Neural crest cell (in vitro differentiated cells): ENCODE results near the gene CCBE1. TPM values are rescaled to one million over a fixed set of nuclear protein-coding genes. Genes with fewer than 3 reads are reported as not detected.

Source experiments
- DNase-seq: peaks from one replicate; pipeline ENCODE4 v3.0.0; 2021; ENCODE audit warnings: low read depth, mixed read lengths, low spot score
- H3K27ac Mint-ChIP-seq: one replicate; pipeline ENCODE4 v1.8.0; 2021; ENCODE audit warnings: mild to moderate bottlenecking, mixed read lengths; ENCODE audit not compliant: unreplicated experiment
- H3K27me3 Mint-ChIP-seq: 2 replicates; pipeline ENCODE4 v1.8.0; 2021; ENCODE audit warnings: low read depth, mild to moderate bottlenecking, mixed read lengths
- H3K36me3 Mint-ChIP-seq: 2 replicates; pipeline ENCODE4 v1.8.0; 2021; ENCODE audit warnings: low read depth, mild to moderate bottlenecking, mixed read lengths
- H3K4me1 Mint-ChIP-seq: 2 replicates; pipeline ENCODE4 v1.8.0; 2021; ENCODE audit warnings: mixed read lengths
- H3K4me3 Mint-ChIP-seq: one replicate; pipeline ENCODE4 v1.8.0; 2021; ENCODE audit warnings: mild to moderate bottlenecking, mixed read lengths
- H3K9me3 Mint-ChIP-seq: 2 replicates; pipeline ENCODE4 v1.8.0; 2021; ENCODE audit warnings: mixed read lengths
- total RNA-seq: library from RNA; stranded (reverse); gene quantifications from 2 replicates; pipeline ENCODE4 v1.2.1, GENCODE V29; 2021
- TF ChIP-seq, protein P1 (sequence below): fragments of 200-600 bp; sonication (generic); conservative IDR thresholded peaks from 2 replicates; pipeline ENCODE4 v1.5.0; 2021; ENCODE audit warnings: antibody characterized with exemption, mild to moderate bottlenecking

Gene CCBE1
- total RNA-seq, 1 donor from 2014 or later, result 0.33 TPM

DNA sequence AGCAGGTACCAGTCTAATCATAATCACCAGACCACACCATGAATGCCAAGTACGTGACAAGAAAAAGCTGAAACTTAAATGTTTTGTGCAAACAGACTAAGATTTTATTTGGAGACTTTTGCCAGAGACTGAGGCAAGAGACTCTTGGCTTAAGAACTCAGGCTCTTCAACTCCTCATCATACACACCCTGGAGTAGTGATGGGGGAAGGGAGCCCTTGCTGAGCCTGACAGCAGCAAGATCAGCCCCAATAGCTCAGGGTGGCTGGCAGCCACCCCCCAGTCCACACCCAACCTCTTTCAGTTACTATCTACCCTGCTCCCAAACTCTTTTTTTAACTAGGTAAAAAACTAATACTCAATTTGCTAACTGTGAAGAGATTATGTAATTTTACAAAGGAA lies 114.8 kb downstream of the CCBE1 start:
- TF ChIP-seq, protein P1, sequence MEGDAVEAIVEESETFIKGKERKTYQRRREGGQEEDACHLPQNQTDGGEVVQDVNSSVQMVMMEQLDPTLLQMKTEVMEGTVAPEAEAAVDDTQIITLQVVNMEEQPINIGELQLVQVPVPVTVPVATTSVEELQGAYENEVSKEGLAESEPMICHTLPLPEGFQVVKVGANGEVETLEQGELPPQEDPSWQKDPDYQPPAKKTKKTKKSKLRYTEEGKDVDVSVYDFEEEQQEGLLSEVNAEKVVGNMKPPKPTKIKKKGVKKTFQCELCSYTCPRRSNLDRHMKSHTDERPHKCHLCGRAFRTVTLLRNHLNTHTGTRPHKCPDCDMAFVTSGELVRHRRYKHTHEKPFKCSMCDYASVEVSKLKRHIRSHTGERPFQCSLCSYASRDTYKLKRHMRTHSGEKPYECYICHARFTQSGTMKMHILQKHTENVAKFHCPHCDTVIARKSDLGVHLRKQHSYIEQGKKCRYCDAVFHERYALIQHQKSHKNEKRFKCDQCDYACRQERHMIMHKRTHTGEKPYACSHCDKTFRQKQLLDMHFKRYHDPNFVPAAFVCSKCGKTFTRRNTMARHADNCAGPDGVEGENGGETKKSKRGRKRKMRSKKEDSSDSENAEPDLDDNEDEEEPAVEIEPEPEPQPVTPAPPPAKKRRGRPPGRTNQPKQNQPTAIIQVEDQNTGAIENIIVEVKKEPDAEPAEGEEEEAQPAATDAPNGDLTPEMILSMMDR, result no peak
- no peaks in the 10 kb centered on the region for H3K4me1 Mint-ChIP-seq
- DNase-seq, result no peak
- no peak overlapping the region for H3K4me3 Mint-ChIP-seq
- H3K27ac Mint-ChIP-seq, result no peak overlapping the region
- peaks cover 64% of the 10 kb centered on the region for H3K27me3 Mint-ChIP-seq
- no peaks in the 10 kb centered on the region for H3K9me3 Mint-ChIP-seq
- no peaks in the 10 kb centered on the region for H3K36me3 Mint-ChIP-seq

GRCh38 chr18:59579509-59579908 lies 117.7 kb downstream of the CCBE1 start:
- no peaks in the 10 kb centered on the region for H3K4me1 Mint-ChIP-seq
- no peak overlapping the region for H3K27ac Mint-ChIP-seq
- DNase-seq, result no peak
- H3K9me3 Mint-ChIP-seq, result no peaks in the 10 kb centered on the region
- H3K36me3 Mint-ChIP-seq, result no peaks in the 10 kb centered on the region
- H3K4me3 Mint-ChIP-seq, result no peak overlapping the region
- TF ChIP-seq, protein P1, result no peak
- peaks cover 64% of the 10 kb centered on the region for H3K27me3 Mint-ChIP-seq

GRCh38 chr18:59577386-59577655 lies 119.9 kb downstream of the CCBE1 start:
- H3K36me3 Mint-ChIP-seq, result no peaks in the 10 kb centered on the region
- TF ChIP-seq, protein P1, result no peak
- no peaks in the 10 kb centered on the region for H3K9me3 Mint-ChIP-seq
- DNase-seq, result no peak
- H3K4me1 Mint-ChIP-seq, result no peaks in the 10 kb centered on the region
- no peak overlapping the region for H3K27ac Mint-ChIP-seq
- H3K4me3 Mint-ChIP-seq, result no peak overlapping the region
- peaks cover 76% of the 10 kb centered on the region for H3K27me3 Mint-ChIP-seq

DNA sequence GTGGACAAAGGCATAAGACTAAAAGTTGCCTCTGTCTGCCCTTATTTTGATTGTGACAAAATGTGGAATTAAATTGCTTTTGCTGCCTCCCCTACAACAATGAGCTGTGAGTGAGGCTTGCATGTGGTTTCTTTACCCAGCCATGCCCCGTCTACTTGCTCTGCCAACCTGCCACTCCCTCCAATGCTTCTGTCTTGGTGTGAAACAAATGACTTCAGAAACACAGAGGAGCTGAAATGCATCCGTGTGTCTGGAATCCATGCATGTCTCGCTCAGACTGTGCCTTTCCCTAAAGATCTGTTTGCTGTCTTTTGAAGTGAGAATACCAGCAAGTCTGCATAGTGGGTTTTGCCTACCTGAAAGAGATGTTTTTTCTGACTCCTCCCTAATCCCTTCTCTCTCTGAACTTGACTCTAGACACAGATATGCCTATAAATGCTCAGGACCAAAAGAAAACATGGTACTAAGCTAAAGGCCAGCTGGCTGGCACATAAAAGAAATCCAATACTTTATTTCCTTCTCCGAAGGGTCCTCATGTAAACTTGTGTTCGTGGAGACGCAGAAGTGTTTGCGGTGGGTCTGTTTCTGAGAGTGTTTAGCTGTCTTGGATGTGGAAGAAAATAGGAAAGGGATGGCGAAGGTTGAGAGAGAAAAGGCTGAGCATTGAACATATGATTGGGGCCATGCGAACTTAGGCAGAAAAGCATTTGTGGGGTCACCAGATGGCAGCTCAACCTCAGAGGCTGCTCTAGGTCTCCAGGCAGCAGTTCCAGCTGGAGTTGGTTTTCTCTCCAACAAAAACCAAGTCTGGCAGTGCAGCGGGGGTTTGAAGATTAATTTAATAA lies 120.5 kb downstream of the CCBE1 start:
- Mint-ChIP-seq H3K4me1 (no peaks in the 10 kb centered on the region), H3K9me3 (no peaks in the 10 kb centered on the region), H3K27me3 (peaks cover 76% of the 10 kb centered on the region), H3K36me3 (no peaks in the 10 kb centered on the region), H3K27ac (no peak overlapping the region), H3K4me3 (no peak overlapping the region)
- DNase-seq, result no peak
- TF ChIP-seq, protein P1, result no peak

- Mint-ChIP-seq H3K4me3 (no peak overlapping the region), H3K27ac (no peak overlapping the region), H3K4me1 (peaks cover 2% of the 10 kb centered on the region), H3K27me3 (peaks cover 77% of the 10 kb centered on the region), H3K9me3 (no peaks in the 10 kb centered on the region), H3K36me3 (no peaks in the 10 kb centered on the region)
- no peak for DNase-seq
- TF ChIP-seq, protein P1, result no peak
These were observed 121.2 kb downstream of the CCBE1 start for GRCh38 chr18:59575995-59576394.
